Upper lobe of left lung (tissue), 6 donors: ENCODE measurements around the gene SCLY. TPM values are rescaled to one million over a fixed set of nuclear protein-coding genes. Genes with fewer than 3 reads are reported as not detected.

Experiments
- ATAC-seq, 2 donors: fragments of 200-7000 bp; cut with Tn5 transposase; one replicate each; pipeline ENCODE4 v1.9.1; 2022; ENCODE audit warnings: mild to moderate bottlenecking in 2 of 2, moderate library complexity in 2 of 2; ENCODE audit not compliant: low FRiP score in 2 of 2
- DNase-seq, 2 donors: peaks; one replicate each; pipeline ENCODE4 v3.0.0-alpha.2; 2019 to 2020
- H3K27ac ChIP-seq, 4 donors: fragments of 200-600 bp; sonication (generic); one replicate each; pipeline ENCODE4 v1.5.1; 2016 to 2019
- H3K27me3 ChIP-seq, 4 donors: fragments of 200-600 bp; sonication (generic); one replicate each; pipeline ENCODE4 v1.5.1; 2017 to 2019
- H3K36me3 ChIP-seq, 4 donors: fragments of 200-600 bp; sonication (generic); one replicate each; pipeline ENCODE4 v1.5.1; 2016 to 2019
- H3K4me1 ChIP-seq, 4 donors: fragments of 200-600 bp; sonication (generic); one replicate each; pipeline ENCODE4 v1.5.1; 2018 to 2019
- H3K4me3 ChIP-seq, 4 donors: fragments of 200-600 bp; sonication (generic); one replicate each; pipeline ENCODE4 v1.5.1; 2017 to 2019; ENCODE audit warnings: mild to moderate bottlenecking in 2 of 4, moderate library complexity in 1 of 4
- H3K9me3 ChIP-seq, 4 donors: fragments of 200-600 bp; sonication (generic); one replicate each; pipeline ENCODE4 v1.5.1; 2018 to 2019
- CTCF ChIP-seq, 6 experiments: fragments of 450-650 bp in 4 of 6; fragments of 200-600 bp in 2 of 6; sonication (generic) in 2 of 6; IDR thresholded peaks; one replicate each; pipeline ENCODE4 v1.5.1; 2016 to 2019; ENCODE audit warnings: antibody characterized with exemption in 6 of 6
- EP300 ChIP-seq, 4 donors: sonication (generic); formaldehyde crosslinking; IDR thresholded peaks; one replicate each; pipeline ENCODE4 v1.5.1; 2017; ENCODE audit warnings: antibody characterized with exemption in 4 of 4, control low read depth in 2 of 4
- POLR2A ChIP-seq, 4 donors: fragments of 450-650 bp; IDR thresholded peaks; one replicate each; pipeline ENCODE4 v1.5.1; 2016 to 2017; ENCODE audit warnings: antibody characterized with exemption in 4 of 4, mild to moderate bottlenecking in 2 of 4
- POLR2AphosphoS5 ChIP-seq, 2 donors: sonication (generic); formaldehyde crosslinking; IDR thresholded peaks; one replicate each; pipeline ENCODE4 v1.5.1; 2017; ENCODE audit warnings: antibody characterized with exemption in 2 of 2
- WGBS, 2 donors: methylation state at CpG; one replicate each; pipeline ENCODE4 v1.1.5; 2017 to 2018; 5-methylcytosine and 5-hydroxymethylcytosine counted together
- total RNA-seq, 6 donors: library from RNA; depleted of rRNA in 4 of 6; stranded (reverse); fragments of >200 nt in 4 of 6; gene quantifications; one replicate each; pipeline versions ENCODE4 v1.1.0 to v1.2.1, GENCODE V29; 2016 to 2021
- donor health status: DM: no; HTN: no; CAD: no; lungs with moderate emphysema.
- donor health status: DM: no; HTN: yes; CAD: no; lungs with severe emphysema.

Gene SCLY
- total RNA-seq, 6 donors from 2014 or later: 9.4 to 19.9 (median 11.1) TPM

DNA sequence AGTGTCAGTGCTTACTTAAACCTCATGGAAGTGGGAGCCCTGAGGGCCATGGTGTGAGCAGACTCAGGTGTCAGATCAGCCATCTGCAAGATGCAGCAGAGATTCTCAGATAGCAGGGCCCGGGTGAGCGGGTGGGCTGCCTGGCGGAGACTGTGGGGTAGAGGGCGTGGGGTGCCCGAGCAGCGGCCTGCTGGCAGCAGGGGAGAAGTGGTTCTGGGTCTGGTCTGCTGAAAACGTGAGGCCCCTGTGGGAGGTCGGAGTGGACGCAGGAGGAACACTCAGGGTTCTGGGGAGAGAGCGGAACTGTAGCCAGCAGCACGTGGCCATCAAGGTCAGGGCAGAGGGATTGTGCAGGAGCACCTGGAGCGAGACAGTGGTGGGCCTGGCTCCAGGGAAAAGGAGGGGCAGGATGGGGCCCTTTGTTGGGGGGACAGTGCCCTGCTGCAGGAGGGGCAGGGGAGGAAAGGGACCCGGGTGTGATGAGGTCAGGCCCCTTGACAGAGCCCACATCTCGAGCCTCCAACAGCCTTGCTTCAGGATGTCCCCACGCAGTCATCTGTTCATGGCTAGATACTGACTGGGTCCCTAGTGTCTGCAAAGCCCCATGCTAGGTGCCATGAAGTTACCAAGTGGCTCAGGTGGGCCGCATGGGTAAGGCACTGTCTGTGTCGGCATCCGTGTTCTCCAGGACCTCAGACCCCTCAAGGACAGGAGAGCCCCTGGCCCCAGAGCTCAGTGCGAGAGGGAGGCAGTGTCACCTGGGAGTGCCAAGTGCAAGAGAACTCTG lies 36.6 kb downstream of the SCLY start:
- 89 to 96% methylated on average over 14 to 19 of the region's 19 CpGs for WGBS, 2 donors
- Histone ChIP-seq H3K27ac (peak overlapping the region in 1 of 4 donors; percentile 7), H3K4me1 (peaks cover 0 to 11% (median 5%) of the 10 kb centered on the region in 4 donors), H3K36me3 (no peaks in the 10 kb centered on the region), H3K9me3 (no peaks in the 10 kb centered on the region), H3K27me3 (no peaks in the 10 kb centered on the region), H3K4me3 (no peak overlapping the region)
- TF ChIP-seq POLR2A (IDR thresholded peaks at IDR 0.05) (no peak), CTCF (IDR thresholded peaks at IDR 0.05) (no peak), EP300 (IDR thresholded peaks at IDR 0.05) (no peak), POLR2AphosphoS5 (IDR thresholded peaks at IDR 0.05) (no peak)
- DNase-seq (no peak), ATAC-seq (no peak)

- Histone ChIP-seq H3K27me3 (no peaks in the 10 kb centered on the region), H3K9me3 (no peaks in the 10 kb centered on the region), H3K4me1 (peaks cover 0 to 11% (median 5%) of the 10 kb centered on the region in 4 donors), H3K27ac (peak overlapping the region; percentile 7 to 54 (median 42)), H3K4me3 (no peak overlapping the region), H3K36me3 (no peaks in the 10 kb centered on the region)
- WGBS, 2 donors: 68 to 86% methylated on average over 13 to 37 of the region's 37 CpGs
- ATAC-seq (peak; percentile 79 to 86), DNase-seq (peak; percentile 43 to 81)
- TF ChIP-seq CTCF (IDR thresholded peaks at IDR 0.05) (no peak), POLR2A (IDR thresholded peaks at IDR 0.05) (no peak), EP300 (IDR thresholded peaks at IDR 0.05) (no peak), POLR2AphosphoS5 (IDR thresholded peaks at IDR 0.05) (no peak)
Observed at GRCh38 chr2:238097988-238098871, 37.4 kb downstream of the SCLY start.

- ATAC-seq: peak in 1 of 2 donors; percentile 33
- TF ChIP-seq POLR2A (IDR thresholded peaks at IDR 0.05): no peak
- no peak for TF ChIP-seq CTCF (IDR thresholded peaks at IDR 0.05)
- no peak for TF ChIP-seq POLR2AphosphoS5 (IDR thresholded peaks at IDR 0.05)
- TF ChIP-seq EP300 (IDR thresholded peaks at IDR 0.05): no peak
Observed at GRCh38 chr2:238098901-238099713, 38.3 kb downstream of the SCLY start.

GRCh38 chr2:238099714-238100048 lies 38.9 kb downstream of the SCLY start:
- 92 to 96% methylated on average over 5 to 10 of the region's 10 CpGs for WGBS, 2 donors
- Histone ChIP-seq H3K27me3 (no peaks in the 10 kb centered on the region), H3K4me3 (no peak overlapping the region), H3K4me1 (peaks cover 0 to 11% (median 5%) of the 10 kb centered on the region in 4 donors), H3K9me3 (no peaks in the 10 kb centered on the region), H3K36me3 (no peaks in the 10 kb centered on the region), H3K27ac (no peak overlapping the region)
- no peak for TF ChIP-seq POLR2AphosphoS5 (IDR thresholded peaks at IDR 0.05)
- no peak for TF ChIP-seq EP300 (IDR thresholded peaks at IDR 0.05)
- TF ChIP-seq POLR2A (IDR thresholded peaks at IDR 0.05): no peak
- TF ChIP-seq CTCF (IDR thresholded peaks at IDR 0.05): no peak
- DNase-seq: peak in 1 of 2 donors; percentile 15
- no peak for ATAC-seq

More at GRCh38 chr2:238098901-238099713, 38.3 kb downstream of the SCLY start:
- no peaks in the 10 kb centered on the region for H3K36me3 ChIP-seq
- H3K4me3 ChIP-seq: no peak overlapping the region
- no peaks in the 10 kb centered on the region for H3K27me3 ChIP-seq
- DNase-seq: no peak
- no peaks in the 10 kb centered on the region for H3K9me3 ChIP-seq
- peak overlapping the region in 3 of 4 donors; percentile 37 to 54 (median 48) for H3K27ac ChIP-seq
- peaks cover 0 to 11% (median 5%) of the 10 kb centered on the region in 4 donors for H3K4me1 ChIP-seq
- WGBS, 2 donors: 71 to 75% methylated on average over 15 to 17 of the region's 17 CpGs
